Cortex of kidney (tissue), 1 donor: ENCODE results near the gene EDARADD.

Experiments
- DNase-seq: peaks from one replicate; lab custom pipeline; 2025; lab: John Stamatoyannopoulos, UW

Gene EDARADD

GRCh38 chr1:236394879-236395229 lies 768 bp downstream of the EDARADD start:
- DNase-seq = no peak

- DNase-seq = no peak
Observed at GRCh38 chr1:236395230-236395946, 1.3 kb downstream of the EDARADD start.

- DNase-seq = no peak
Observed at GRCh38 chr1:236395947-236396664, 2.0 kb downstream of the EDARADD start.

- no peak for DNase-seq
Observed at GRCh38 chr1:236396665-236397043, 2.6 kb downstream of the EDARADD start.

GRCh38 chr1:236397173-236397759 lies 3.2 kb downstream of the EDARADD start:
- DNase-seq = no peak

GRCh38 chr1:236398538-236398937 lies 4.5 kb downstream of the EDARADD start:
- DNase-seq = no peak

GRCh38 chr1:236400061-236400603 lies 6.0 kb downstream of the EDARADD start:
- no peak for DNase-seq

GRCh38 chr1:236401698-236402097 lies 7.6 kb downstream of the EDARADD start:
- DNase-seq = no peak

DNA sequence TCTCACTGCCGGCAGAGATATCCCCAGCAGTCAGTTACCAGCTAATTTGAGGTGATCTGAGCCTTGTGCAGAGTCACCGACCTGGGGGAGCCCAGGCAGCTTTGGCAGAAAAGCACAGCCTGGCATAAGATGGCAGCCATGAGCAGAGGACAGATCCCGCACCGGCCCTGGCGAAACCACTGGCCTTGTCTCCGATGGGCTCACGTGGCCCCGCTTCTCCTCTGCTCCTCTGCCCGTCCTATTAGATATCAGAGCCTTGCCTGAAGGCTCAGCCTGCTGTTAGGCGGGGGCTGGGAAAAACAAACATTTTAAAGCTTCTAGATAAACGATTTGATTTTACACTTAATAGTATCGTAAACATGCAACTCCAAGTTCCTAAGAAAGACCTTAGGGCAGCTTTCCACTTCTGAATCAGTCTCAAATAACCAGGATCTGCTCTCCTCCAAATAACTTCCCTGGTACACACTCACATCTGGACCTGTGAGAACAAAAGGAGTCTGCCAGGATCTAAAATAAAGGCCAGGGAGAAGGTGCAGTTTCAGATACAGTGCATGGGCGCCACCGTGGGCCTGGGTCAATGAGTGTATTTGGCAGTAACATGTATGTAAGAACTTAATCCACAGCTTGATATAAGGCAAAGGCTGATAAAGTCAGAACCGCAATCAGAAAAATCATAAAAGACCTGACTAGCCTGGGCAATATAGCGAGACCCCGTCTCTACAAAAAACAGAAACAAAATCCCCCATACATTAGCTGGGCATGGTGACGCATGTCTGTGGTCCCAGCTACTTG lies 10.0 kb downstream of the EDARADD start:
- no peak for DNase-seq

DNA sequence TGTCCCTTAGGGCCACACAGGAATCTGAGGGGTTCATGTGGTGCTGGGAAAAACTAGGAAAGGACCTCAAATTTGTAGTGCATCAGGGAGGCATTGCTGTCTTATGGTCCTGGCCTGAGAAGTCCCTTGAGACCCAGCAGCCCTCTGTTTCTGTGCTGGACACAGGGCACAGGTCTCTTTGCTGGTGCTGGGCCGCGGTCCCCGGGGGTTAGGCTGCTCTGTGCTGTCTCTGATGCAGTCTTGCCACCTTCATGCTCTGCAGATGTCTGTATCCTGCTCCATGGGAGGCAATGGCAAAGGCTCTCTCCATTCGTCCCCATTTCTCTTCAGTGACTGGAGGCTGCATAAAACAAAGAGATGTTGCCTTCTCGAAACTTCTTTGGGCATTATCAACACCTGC lies 13.0 kb downstream of the EDARADD start:
- no peak for DNase-seq

- no peak for DNase-seq
Observed at GRCh38 chr1:236413688-236414087, 19.6 kb downstream of the EDARADD start.

GRCh38 chr1:236416165-236416564 lies 22.1 kb downstream of the EDARADD start:
- DNase-seq = no peak

DNA sequence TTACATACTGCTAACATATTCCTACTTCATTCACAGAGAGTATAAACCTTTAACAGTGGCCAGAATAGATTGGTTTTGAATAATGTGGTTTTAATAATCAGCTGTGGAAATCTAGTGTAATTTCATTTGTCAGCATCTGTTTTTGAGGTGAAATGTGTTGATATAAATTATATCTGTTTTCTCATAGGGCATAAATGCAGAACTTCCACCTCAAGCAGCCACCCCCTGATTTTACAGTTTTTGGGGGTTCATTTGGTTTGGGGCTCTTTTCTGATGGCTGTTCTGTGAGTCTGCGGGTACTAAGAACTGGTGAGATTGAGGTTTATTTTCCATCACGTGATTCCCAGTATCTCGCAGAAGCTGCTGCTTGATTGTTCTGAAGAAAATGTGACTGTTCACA lies 23.2 kb downstream of the EDARADD start:
- DNase-seq = no peak

- no peak for DNase-seq
Observed at GRCh38 chr1:236419502-236419901, 25.4 kb downstream of the EDARADD start.

DNA sequence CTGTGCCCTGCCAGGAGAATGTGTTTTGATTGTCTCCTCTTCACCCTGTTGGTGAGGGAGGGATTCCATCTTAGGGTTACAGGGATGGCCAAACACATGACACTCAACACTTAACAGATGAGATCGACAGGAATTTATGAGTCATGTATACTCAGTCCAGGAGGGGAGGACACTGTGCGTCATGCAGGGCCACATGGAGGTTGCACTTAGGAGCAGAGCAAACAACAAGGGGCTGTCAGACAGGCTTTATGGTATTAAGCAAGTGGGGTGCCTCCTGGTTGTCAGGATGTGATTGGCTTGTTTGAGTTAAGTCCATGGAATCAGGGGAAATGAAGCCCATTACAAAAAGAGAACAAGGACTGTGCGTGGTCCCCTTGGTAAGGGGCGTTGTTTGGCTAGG lies 26.9 kb downstream of the EDARADD start:
- DNase-seq = no peak

- no peak for DNase-seq
Observed at GRCh38 chr1:236421850-236422516, 27.9 kb downstream of the EDARADD start.

- no peak for DNase-seq
Observed at GRCh38 chr1:236422517-236422876, 28.4 kb downstream of the EDARADD start.

GRCh38 chr1:236425031-236425663 lies 31.1 kb downstream of the EDARADD start:
- no peak for DNase-seq

- DNase-seq = no peak
Observed at GRCh38 chr1:236426215-236426614, 32.1 kb downstream of the EDARADD start.

- no peak for DNase-seq
Observed at GRCh38 chr1:236429715-236430274, 35.7 kb downstream of the EDARADD start.

GRCh38 chr1:236433819-236434315 lies 39.8 kb downstream of the EDARADD start:
- DNase-seq = no peak
